Measurements from ENCODE around the gene GSTA3. TPM values are rescaled to one million over a fixed set of nuclear protein-coding genes. Genes with fewer than 3 reads are reported as not detected.

GSTA3 gene
- total and polyA plus RNA-seq, 2 of the 4 experiments (the other 2 are of a cell fraction): not detected

DNA sequence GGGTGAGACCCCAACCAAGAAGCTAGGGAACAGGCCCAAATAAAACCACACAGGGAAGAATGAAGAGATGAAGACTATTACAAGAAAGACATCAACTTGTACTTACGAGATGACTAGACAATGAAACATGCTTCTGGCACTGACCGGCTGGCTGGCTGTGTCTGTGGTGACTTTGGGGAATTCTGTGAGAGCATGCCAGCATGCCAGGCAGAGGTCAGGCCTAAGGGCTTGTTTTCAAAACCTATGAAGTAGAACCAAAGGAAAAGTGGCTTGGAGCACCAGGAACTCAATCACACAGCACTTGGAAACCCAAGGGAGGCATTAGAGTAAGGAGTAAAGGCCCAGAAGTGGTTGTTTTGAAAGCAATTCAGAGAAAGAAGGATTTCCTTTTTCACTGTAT lies 28.4 kb upstream of the GSTA3 start:
- no peaks in the 10 kb centered on the region for H4K20me1 ChIP-seq (ENCODE audit: insufficient read depth, low read length)
- no peak overlapping the region for H4K5ac ChIP-seq (ENCODE audit: low read depth, low read length)
- H2BK15ac ChIP-seq (ENCODE audit: low read depth, low read length): no peak overlapping the region
- no peak overlapping the region for H2AK9ac ChIP-seq (replicated peaks; ENCODE audit: low read depth, low read length, poor library complexity)
- H2BK20ac ChIP-seq (ENCODE audit: low read depth, low read length): no peak overlapping the region
- no peak overlapping the region for H3K27ac ChIP-seq (ENCODE audit: insufficient read depth, low read length)
- H2AK5ac ChIP-seq (ENCODE audit: low read depth, low read length): no peak overlapping the region
- no peak overlapping the region for H4K8ac ChIP-seq (ENCODE audit: low read depth in 2 of 2, low read length in 2 of 2)
- TF ChIP-seq RAD21 (IDR thresholded peaks at IDR 0.05; ENCODE audit: low read length): no peak
- TF ChIP-seq, protein P1, sequence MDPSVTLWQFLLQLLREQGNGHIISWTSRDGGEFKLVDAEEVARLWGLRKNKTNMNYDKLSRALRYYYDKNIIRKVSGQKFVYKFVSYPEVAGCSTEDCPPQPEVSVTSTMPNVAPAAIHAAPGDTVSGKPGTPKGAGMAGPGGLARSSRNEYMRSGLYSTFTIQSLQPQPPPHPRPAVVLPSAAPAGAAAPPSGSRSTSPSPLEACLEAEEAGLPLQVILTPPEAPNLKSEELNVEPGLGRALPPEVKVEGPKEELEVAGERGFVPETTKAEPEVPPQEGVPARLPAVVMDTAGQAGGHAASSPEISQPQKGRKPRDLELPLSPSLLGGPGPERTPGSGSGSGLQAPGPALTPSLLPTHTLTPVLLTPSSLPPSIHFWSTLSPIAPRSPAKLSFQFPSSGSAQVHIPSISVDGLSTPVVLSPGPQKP (IDR thresholded peaks at IDR 0.05; ENCODE audit: borderline replicate concordance, low read depth, low read length): no peak
- TF ChIP-seq RCOR1 (IDR thresholded peaks at IDR 0.05; ENCODE audit: insufficient replicate concordance, low read length): no peak
- TF ChIP-seq POLR2A (IDR thresholded peaks at IDR 0.05; ENCODE audit: low read depth, low read length): no peak
- TF ChIP-seq SMC3 (IDR thresholded peaks at IDR 0.05; ENCODE audit: low read depth, low read length): no peak
- no peak for TF ChIP-seq NFE2L2 (IDR thresholded peaks at IDR 0.05; ENCODE audit: low read depth, low read length)
- TF ChIP-seq MXI1 (IDR thresholded peaks at IDR 0.05; ENCODE audit: borderline replicate concordance, low read depth, low read length): no peak
- TF ChIP-seq FOS (IDR thresholded peaks at IDR 0.05; ENCODE audit: low read depth, low read length): no peak
- no peak for TF ChIP-seq RFX5 (IDR thresholded peaks at IDR 0.05; ENCODE audit: low read depth, low read length)
- TF ChIP-seq MAFK (IDR thresholded peaks at IDR 0.05; ENCODE audit: low read depth, low read length): no peak
- no peak for TF ChIP-seq BHLHE40 (IDR thresholded peaks at IDR 0.05; ENCODE audit: low read depth, low read length)
- TF ChIP-seq MAZ (IDR thresholded peaks at IDR 0.05; ENCODE audit: borderline replicate concordance, low read depth, low read length): no peak
- TF ChIP-seq CHD1 (IDR thresholded peaks at IDR 0.05; ENCODE audit: low read depth, low read length): no peak
- TF ChIP-seq, protein P2, sequence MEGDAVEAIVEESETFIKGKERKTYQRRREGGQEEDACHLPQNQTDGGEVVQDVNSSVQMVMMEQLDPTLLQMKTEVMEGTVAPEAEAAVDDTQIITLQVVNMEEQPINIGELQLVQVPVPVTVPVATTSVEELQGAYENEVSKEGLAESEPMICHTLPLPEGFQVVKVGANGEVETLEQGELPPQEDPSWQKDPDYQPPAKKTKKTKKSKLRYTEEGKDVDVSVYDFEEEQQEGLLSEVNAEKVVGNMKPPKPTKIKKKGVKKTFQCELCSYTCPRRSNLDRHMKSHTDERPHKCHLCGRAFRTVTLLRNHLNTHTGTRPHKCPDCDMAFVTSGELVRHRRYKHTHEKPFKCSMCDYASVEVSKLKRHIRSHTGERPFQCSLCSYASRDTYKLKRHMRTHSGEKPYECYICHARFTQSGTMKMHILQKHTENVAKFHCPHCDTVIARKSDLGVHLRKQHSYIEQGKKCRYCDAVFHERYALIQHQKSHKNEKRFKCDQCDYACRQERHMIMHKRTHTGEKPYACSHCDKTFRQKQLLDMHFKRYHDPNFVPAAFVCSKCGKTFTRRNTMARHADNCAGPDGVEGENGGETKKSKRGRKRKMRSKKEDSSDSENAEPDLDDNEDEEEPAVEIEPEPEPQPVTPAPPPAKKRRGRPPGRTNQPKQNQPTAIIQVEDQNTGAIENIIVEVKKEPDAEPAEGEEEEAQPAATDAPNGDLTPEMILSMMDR (conservative IDR thresholded peaks at IDR 0.05; ENCODE audit: low read depth, low read length): no peak
- TF ChIP-seq, protein P3, sequence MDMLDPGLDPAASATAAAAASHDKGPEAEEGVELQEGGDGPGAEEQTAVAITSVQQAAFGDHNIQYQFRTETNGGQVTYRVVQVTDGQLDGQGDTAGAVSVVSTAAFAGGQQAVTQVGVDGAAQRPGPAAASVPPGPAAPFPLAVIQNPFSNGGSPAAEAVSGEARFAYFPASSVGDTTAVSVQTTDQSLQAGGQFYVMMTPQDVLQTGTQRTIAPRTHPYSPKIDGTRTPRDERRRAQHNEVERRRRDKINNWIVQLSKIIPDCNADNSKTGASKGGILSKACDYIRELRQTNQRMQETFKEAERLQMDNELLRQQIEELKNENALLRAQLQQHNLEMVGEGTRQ (IDR thresholded peaks at IDR 0.05; ENCODE audit: low read depth, low read length): no peak
- TF ChIP-seq CEBPB (IDR thresholded peaks at IDR 0.05; ENCODE audit: low read depth, low read length): no peak
- BruUV-seq (replicated peaks): no TSS peak
- H3K4me2 ChIP-seq (ENCODE audit: low read depth, low read length): no peak overlapping the region
- no peak overlapping the region for H2BK120ac ChIP-seq (ENCODE audit: low read depth, low read length)
- no peak overlapping the region for H3K14ac ChIP-seq (replicated peaks; ENCODE audit: low read depth, low read length)
- no peak overlapping the region for H3K18ac ChIP-seq (ENCODE audit: low read depth, low read length)
- DNase-seq: no peak
- intact Hi-C loops (cut with micrococcal nuclease) (loop anchor here (5.0 kb wide), 1 partner anchor 384 kb away; no protein-coding TSS in a partner anchor), in situ Hi-C loops (cut with MboI; ENCODE audit: low sequenced_read_pairs) (no loop called here), dilution Hi-C loops (cut with HindIII; ENCODE audit: low sequenced_read_pairs, unreplicated experiment) (no loop called here)
- ChIA-PET POLR2A (ENCODE audit: unreplicated experiment) (no interaction called here), CTCF (no interaction called here)
- H3K56ac ChIP-seq (ENCODE audit: extremely low read depth, insufficient read depth, low read length): no peak overlapping the region
- no peak overlapping the region for H2BK5ac ChIP-seq (ENCODE audit: low read depth, low read length, poor library complexity, severe bottlenecking)
- H2AFZ ChIP-seq (replicated peaks; ENCODE audit: low read length, poor library complexity): no peak overlapping the region
- no peak for ATAC-seq (ENCODE audit: low read depth)
- H3K36me3 ChIP-seq (ENCODE audit: control insufficient read depth, insufficient read depth, low read length): no peaks in the 10 kb centered on the region
- no peaks in the 10 kb centered on the region for H3K9me3 ChIP-seq (ENCODE audit: control insufficient read depth, insufficient read depth, low read length)
- H4K91ac ChIP-seq (ENCODE audit: insufficient read depth, low read depth, low read length): no peak overlapping the region
- H3K4ac ChIP-seq (ENCODE audit: low read depth, low read length): no peak overlapping the region
- no peaks in the 10 kb centered on the region for H3K9me1 ChIP-seq (ENCODE audit: insufficient read depth, low read length)
- H3K27me3 ChIP-seq (ENCODE audit: control insufficient read depth, insufficient read depth, low read length): 0 out of 2 replicates have a peak, but pooled peaks cover 3% of the 10 kb centered on the region
- H3K79me1 ChIP-seq (ENCODE audit: low read depth in 1 of 2, low read length in 2 of 2): no peaks in the 10 kb centered on the region
- H3K9ac ChIP-seq (ENCODE audit: low read depth, low read length): no peak overlapping the region
- H3K4me1 ChIP-seq (ENCODE audit: control insufficient read depth, insufficient read depth, low read length): no peaks in the 10 kb centered on the region
- no peak overlapping the region for H3K23ac ChIP-seq (ENCODE audit: low read depth, low read length)
- no peak overlapping the region for H3K4me3 ChIP-seq (ENCODE audit: insufficient read depth, low read depth, low read length)
- no CpG with 5 or more reads among the region's 2 CpGs for WGBS, 2 experiments (ENCODE audit: extremely low coverage in 2 of 2, insufficient read length in 1 of 2)

Data from IMR-90 (cell line).